GM18909 (cell line): ENCODE measurements around the gene PAQR5.
"Not testable (repeated sequence)": the region's sequence is repeated elsewhere in the genome, so short reads cannot be mapped to it uniquely, and the experiment has no call there.

Source experiments
- ATAC-seq: cut with Tn5 transposase; IDR thresholded peaks from one replicate; pipeline ENCODE4 v1.9.1; 2021; ENCODE audit warnings: mild to moderate bottlenecking; ENCODE audit not compliant: unreplicated experiment, poor library complexity

The PAQR5 gene

GRCh38 chr15:69314736-69315135 is 16.0 kb downstream of the PAQR5 start:
- ATAC-seq, result no peak

GRCh38 chr15:69315402-69316110 is 16.8 kb downstream of the PAQR5 start:
- no peak for ATAC-seq

- no peak for ATAC-seq
Measured at GRCh38 chr15:69316291-69316690, 17.6 kb downstream of the PAQR5 start.

GRCh38 chr15:69317392-69317841 is 18.7 kb downstream of the PAQR5 start:
- no peak for ATAC-seq

- no peak for ATAC-seq
Measured at GRCh38 chr15:69318033-69318432, 19.3 kb downstream of the PAQR5 start.

- ATAC-seq, result no peak
Measured at GRCh38 chr15:69319384-69320375, 21.0 kb downstream of the PAQR5 start.

GRCh38 chr15:69320977-69321554 is 22.4 kb downstream of the PAQR5 start:
- ATAC-seq, result no peak

- ATAC-seq, result no peak
Measured at GRCh38 chr15:69323893-69324430, 25.2 kb downstream of the PAQR5 start.

- ATAC-seq, result no peak
Measured at GRCh38 chr15:69324565-69324964, 25.9 kb downstream of the PAQR5 start.

- no peak for ATAC-seq
Measured at GRCh38 chr15:69325456-69325971, 26.8 kb downstream of the PAQR5 start.

GRCh38 chr15:69328080-69328479 is 29.4 kb downstream of the PAQR5 start:
- no peak for ATAC-seq

- ATAC-seq, result no peak
Measured at GRCh38 chr15:69328739-69329138, 30.0 kb downstream of the PAQR5 start.

- ATAC-seq, result no peak
Measured at GRCh38 chr15:69337138-69337537, 38.4 kb downstream of the PAQR5 start.

GRCh38 chr15:69338535-69339213 is 40.0 kb downstream of the PAQR5 start:
- ATAC-seq, result no peak

GRCh38 chr15:69339214-69339543 is 40.5 kb downstream of the PAQR5 start:
- not testable (repeated sequence) for ATAC-seq

GRCh38 chr15:69340243-69340900 is 41.7 kb downstream of the PAQR5 start:
- no peak for ATAC-seq

GRCh38 chr15:69341356-69341755 is 42.6 kb downstream of the PAQR5 start:
- ATAC-seq, result no peak

GRCh38 chr15:69342460-69343076 is 43.9 kb downstream of the PAQR5 start:
- ATAC-seq, result no peak

- no peak for ATAC-seq
Measured at GRCh38 chr15:69343133-69343532, 44.4 kb downstream of the PAQR5 start.
